Endodermal cell (in vitro differentiated cells): Measurements from ENCODE around the gene NRXN3. TPM values are rescaled to one million over a fixed set of nuclear protein-coding genes. Genes with fewer than 3 reads are reported as not detected.

Experiments
- DNase-seq: peaks from one replicate; pipeline ENCODE4 v3.0.0-alpha.2; 2017
- H3K27ac ChIP-seq: 2 replicates; pipeline ENCODE4 v1.5.1; 2013; ENCODE audit warnings: mild to moderate bottlenecking, low read depth, low read length, moderate library complexity
- H3K27me3 ChIP-seq: 2 replicates; pipeline ENCODE4 v1.6.1; 2013; ENCODE audit warnings: mild to moderate bottlenecking, low read length, moderate library complexity; ENCODE audit not compliant: insufficient read depth, control insufficient read depth, poor library complexity, severe bottlenecking
- H3K36me3 ChIP-seq: 2 replicates; pipeline ENCODE4 v1.7.0; 2013; ENCODE audit warnings: mild to moderate bottlenecking, low read length, moderate library complexity; ENCODE audit not compliant: control insufficient read depth, insufficient read depth
- H3K4me1 ChIP-seq: one replicate; pipeline ENCODE4 v1.7.0; 2013; ENCODE audit warnings: low read length; ENCODE audit not compliant: control insufficient read depth, insufficient read depth
- H3K4me3 ChIP-seq: 2 replicates; pipeline ENCODE4 v1.5.1; 2013; ENCODE audit warnings: mild to moderate bottlenecking, low read length, moderate library complexity
- H3K9ac ChIP-seq: 2 replicates; pipeline ENCODE4 v1.6.1; 2013; ENCODE audit warnings: mild to moderate bottlenecking, low read length, moderate library complexity; ENCODE audit not compliant: poor library complexity, severe bottlenecking; ENCODE audit errors: extremely low read depth
- H3K9me3 ChIP-seq: 2 replicates; pipeline ENCODE4 v1.6.1; 2013; ENCODE audit warnings: mild to moderate bottlenecking, low read length, moderate library complexity; ENCODE audit not compliant: control insufficient read depth
- H3K27ac Mint-ChIP-seq: 2 replicates; pipeline ENCODE4 v1.8.0; 2020; ENCODE audit warnings: mixed read lengths
- H3K27me3 Mint-ChIP-seq: 2 replicates; pipeline ENCODE4 v1.8.0; 2021; ENCODE audit warnings: mild to moderate bottlenecking, mixed read lengths; ENCODE audit not compliant: insufficient read depth
- H3K36me3 Mint-ChIP-seq: 2 replicates; pipeline ENCODE4 v1.8.0; 2020; ENCODE audit warnings: low read depth, mixed read lengths
- H3K4me1 Mint-ChIP-seq: 2 replicates; pipeline ENCODE4 v1.8.0; 2020; ENCODE audit warnings: mixed read lengths
- H3K4me3 Mint-ChIP-seq: 2 replicates; pipeline ENCODE4 v1.8.0; 2020; ENCODE audit warnings: mild to moderate bottlenecking, moderate library complexity, mixed read lengths
- H3K9me3 Mint-ChIP-seq: 2 replicates; pipeline ENCODE4 v1.8.0; 2020; ENCODE audit warnings: mild to moderate bottlenecking, mixed read lengths
- WGBS, 2 experiments: methylation state at CpG; one replicate each; pipeline versions ENCODE4 v1.1.5 to v1.1.7; 2013; ENCODE audit warnings: missing lambda C conversion rate in 2 of 2, mixed read lengths in 1 of 2; ENCODE audit not compliant: insufficient coverage in 1 of 2, insufficient read length in 1 of 2; 5-methylcytosine and 5-hydroxymethylcytosine counted together
- total RNA-seq, 2 donors: library from RNA; stranded (reverse); fragmentation: NEBNext Ultra II Directional in 1 of 2; extraction: Animal tissue kit (Norgen Biotek cat#: 25700) in 1 of 2; gene quantifications; 2 replicates in 1 of 2; 3 replicates in 1 of 2; pipeline ENCODE4 v1.2.1, GENCODE V29; 2021
- TF ChIP-seq, protein P1 (sequence below): fragments of 200-600 bp; sonication (generic); conservative IDR thresholded peaks from 2 replicates; pipeline ENCODE4 v1.5.0; 2021; ENCODE audit warnings: antibody characterized with exemption, mild to moderate bottlenecking

The NRXN3 gene
- total RNA-seq, 2 donors from 2014 or later, result 20.9 to 21.4 TPM

DNA sequence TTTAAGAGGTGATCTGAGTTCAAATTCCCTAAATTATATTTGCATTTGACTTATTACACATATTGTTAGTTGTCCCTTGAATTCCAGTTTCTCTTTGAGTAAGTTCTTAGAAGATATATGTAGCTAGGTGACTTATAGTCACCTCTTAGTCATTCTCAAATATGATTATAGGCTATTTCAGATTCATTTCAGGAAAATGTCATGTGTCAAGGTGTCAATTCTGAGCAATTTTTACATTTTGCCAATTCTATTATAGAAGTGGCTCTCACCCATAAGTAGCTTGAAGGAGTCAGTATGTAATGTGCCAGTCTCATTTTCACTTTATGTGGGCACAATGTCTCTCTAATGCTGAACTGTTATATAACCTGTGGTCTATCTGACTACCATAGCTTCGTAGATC lies 1417.7 kb downstream of the NRXN3 start:
- no peak overlapping the region for H3K27ac Mint-ChIP-seq
- Histone ChIP-seq H3K9me3 (peaks cover 27% of the 10 kb centered on the region), H3K4me1 (peaks cover 14% of the 10 kb centered on the region), H3K9ac (no peak overlapping the region), H3K27me3 (no peaks in the 10 kb centered on the region), H3K27ac (no peak overlapping the region), H3K4me3 (peak overlapping the region; percentile 2), H3K36me3 (no peaks in the 10 kb centered on the region)
- H3K9me3 Mint-ChIP-seq, result peaks cover 30% of the 10 kb centered on the region
- H3K27me3 Mint-ChIP-seq, result no peaks in the 10 kb centered on the region
- 92% methylated on average over 1 of the region's 1 CpG; no CpG with 5 or more reads in 1 of the 2 experiments for WGBS, 2 experiments
- DNase-seq, result no peak
- H3K4me1 Mint-ChIP-seq, result peaks cover 42% of the 10 kb centered on the region
- TF ChIP-seq, protein P1, sequence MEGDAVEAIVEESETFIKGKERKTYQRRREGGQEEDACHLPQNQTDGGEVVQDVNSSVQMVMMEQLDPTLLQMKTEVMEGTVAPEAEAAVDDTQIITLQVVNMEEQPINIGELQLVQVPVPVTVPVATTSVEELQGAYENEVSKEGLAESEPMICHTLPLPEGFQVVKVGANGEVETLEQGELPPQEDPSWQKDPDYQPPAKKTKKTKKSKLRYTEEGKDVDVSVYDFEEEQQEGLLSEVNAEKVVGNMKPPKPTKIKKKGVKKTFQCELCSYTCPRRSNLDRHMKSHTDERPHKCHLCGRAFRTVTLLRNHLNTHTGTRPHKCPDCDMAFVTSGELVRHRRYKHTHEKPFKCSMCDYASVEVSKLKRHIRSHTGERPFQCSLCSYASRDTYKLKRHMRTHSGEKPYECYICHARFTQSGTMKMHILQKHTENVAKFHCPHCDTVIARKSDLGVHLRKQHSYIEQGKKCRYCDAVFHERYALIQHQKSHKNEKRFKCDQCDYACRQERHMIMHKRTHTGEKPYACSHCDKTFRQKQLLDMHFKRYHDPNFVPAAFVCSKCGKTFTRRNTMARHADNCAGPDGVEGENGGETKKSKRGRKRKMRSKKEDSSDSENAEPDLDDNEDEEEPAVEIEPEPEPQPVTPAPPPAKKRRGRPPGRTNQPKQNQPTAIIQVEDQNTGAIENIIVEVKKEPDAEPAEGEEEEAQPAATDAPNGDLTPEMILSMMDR, result no peak
- H3K36me3 Mint-ChIP-seq, result peaks cover 26% of the 10 kb centered on the region
- H3K4me3 Mint-ChIP-seq, result no peak overlapping the region

DNA sequence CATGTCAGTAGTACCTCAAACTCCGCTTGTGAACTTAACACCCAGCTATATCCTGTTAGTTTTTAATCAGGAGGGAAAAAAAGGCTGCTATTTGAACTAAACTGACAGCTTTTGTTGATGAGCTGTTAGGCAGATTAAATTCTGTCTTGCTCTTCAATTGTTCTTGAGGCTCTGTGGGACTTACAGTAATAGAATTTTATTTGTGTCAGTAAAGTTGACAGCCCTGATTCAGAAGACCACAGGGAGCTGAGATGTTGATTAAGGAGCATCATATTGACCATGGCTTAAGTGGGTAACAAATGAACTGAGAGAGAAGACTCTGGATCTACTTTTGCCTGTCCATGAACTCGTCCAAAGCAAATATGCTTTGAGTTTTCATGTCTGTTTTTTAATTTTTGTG lies 1418.2 kb downstream of the NRXN3 start:
- Histone ChIP-seq H3K9me3 (peaks cover 29% of the 10 kb centered on the region), H3K4me3 (peak overlapping the region; percentile 2), H3K9ac (no peak overlapping the region), H3K36me3 (no peaks in the 10 kb centered on the region), H3K4me1 (peaks cover 14% of the 10 kb centered on the region), H3K27ac (no peak overlapping the region), H3K27me3 (no peaks in the 10 kb centered on the region)
- no peak overlapping the region for H3K4me3 Mint-ChIP-seq
- H3K9me3 Mint-ChIP-seq, result peaks cover 30% of the 10 kb centered on the region
- DNase-seq, result no peak
- H3K27ac Mint-ChIP-seq, result no peak overlapping the region
- peaks cover 39% of the 10 kb centered on the region for H3K4me1 Mint-ChIP-seq
- H3K27me3 Mint-ChIP-seq, result no peaks in the 10 kb centered on the region
- 64% methylated on average over 2 of the region's 2 CpGs; no CpG with 5 or more reads in 1 of the 2 experiments for WGBS, 2 experiments
- TF ChIP-seq, protein P1, result no peak
- peaks cover 26% of the 10 kb centered on the region for H3K36me3 Mint-ChIP-seq

DNA sequence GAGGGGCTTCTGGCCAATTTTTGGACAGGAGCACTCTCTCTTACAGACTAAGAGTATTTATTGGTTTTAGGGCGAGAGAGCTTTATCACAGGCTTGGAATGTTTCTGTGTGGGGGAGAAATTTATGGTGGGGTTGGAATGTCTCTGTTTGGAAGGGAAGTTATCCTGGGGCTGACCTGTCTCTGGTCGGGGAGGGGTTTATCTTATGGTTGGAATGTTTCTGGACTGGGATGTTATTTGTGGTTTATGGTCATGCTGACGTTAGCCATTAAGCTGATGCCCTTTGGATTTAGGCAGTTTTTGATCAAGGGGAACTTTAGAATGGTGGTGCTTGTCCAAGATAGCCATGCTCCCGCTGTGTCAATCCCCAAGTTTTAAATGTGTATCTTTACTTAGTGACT lies 1426.4 kb downstream of the NRXN3 start:
- H3K4me3 Mint-ChIP-seq, result no peak overlapping the region
- H3K9ac ChIP-seq, result no peak overlapping the region

More for the DNA sequence above, 1426.4 kb downstream of the NRXN3 start:
- Histone ChIP-seq H3K4me3 (no peak overlapping the region), H3K27ac (no peak overlapping the region), H3K9me3 (peaks cover 43% of the 10 kb centered on the region), H3K27me3 (no peaks in the 10 kb centered on the region), H3K4me1 (no peaks in the 10 kb centered on the region), H3K36me3 (no peaks in the 10 kb centered on the region)
- TF ChIP-seq, protein P1, result no peak
- no peak for DNase-seq
- Mint-ChIP-seq H3K9me3 (peaks cover 33% of the 10 kb centered on the region), H3K36me3 (peaks cover 18% of the 10 kb centered on the region), H3K4me1 (peaks cover 9% of the 10 kb centered on the region), H3K27me3 (no peaks in the 10 kb centered on the region), H3K27ac (no peak overlapping the region)
- WGBS, 2 experiments, result 85 to 95% methylated on average over 2 to 4 of the region's 4 CpGs
